Lower lobe of right lung (tissue), 2 donors: ENCODE results near the gene TSC22D2. TPM values are rescaled to one million over a fixed set of nuclear protein-coding genes. Genes with fewer than 3 reads are reported as not detected.

Experiments
- ATAC-seq, 2 donors: fragments of 200-7000 bp; cut with Tn5 transposase; one replicate each; pipeline ENCODE4 v1.9.1; 2020 to 2022; ENCODE audit warnings: mild to moderate bottlenecking in 2 of 2, moderate library complexity in 2 of 2
- DNase-seq: peaks from one replicate; pipeline ENCODE4 v3.0.0-alpha.2; 2020
- H3K27ac ChIP-seq: fragments of 200-600 bp; one replicate; pipeline ENCODE4 v1.8.0; 2022
- H3K27me3 ChIP-seq: fragments of 200-600 bp; one replicate; pipeline ENCODE4 v1.8.0; 2022; ENCODE audit warnings: low read depth
- H3K36me3 ChIP-seq: fragments of 200-600 bp; one replicate; pipeline ENCODE4 v1.8.0; 2022; ENCODE audit warnings: mild to moderate bottlenecking
- H3K4me1 ChIP-seq: fragments of 200-600 bp; one replicate; pipeline ENCODE4 v1.8.0; 2022
- H3K4me3 ChIP-seq: fragments of 200-600 bp; one replicate; pipeline ENCODE4 v1.8.0; 2022; ENCODE audit warnings: mild to moderate bottlenecking
- H3K9me3 ChIP-seq: fragments of 200-600 bp; one replicate; pipeline ENCODE4 v1.8.0; 2022
- intact Hi-C: fragments of 100-400 bp; cut with DNase I; formaldehyde crosslinking; loops from one replicate; pipeline ENCODE4 v1.11.0; 2022
- total RNA-seq: library from RNA; stranded (reverse); fragmentation: NEBNext Ultra II Directional; extraction: Animal tissue kit (Norgen Biotek cat#: 25700); gene quantifications from one replicate; pipeline ENCODE4 v1.2.1, GENCODE V29; 2021
- TF ChIP-seq, protein P1 (sequence below): fragments of 200-600 bp; IDR thresholded peaks from one replicate; pipeline ENCODE4 v1.8.0; 2022; ENCODE audit warnings: antibody characterized with exemption, mild to moderate bottlenecking
- donor health status: DM: no; HTN: yes; CAD: no; lungs with severe emphysema.

Gene TSC22D2
- total RNA-seq, 1 donor from 2014 or later, result 21.3 TPM

DNA sequence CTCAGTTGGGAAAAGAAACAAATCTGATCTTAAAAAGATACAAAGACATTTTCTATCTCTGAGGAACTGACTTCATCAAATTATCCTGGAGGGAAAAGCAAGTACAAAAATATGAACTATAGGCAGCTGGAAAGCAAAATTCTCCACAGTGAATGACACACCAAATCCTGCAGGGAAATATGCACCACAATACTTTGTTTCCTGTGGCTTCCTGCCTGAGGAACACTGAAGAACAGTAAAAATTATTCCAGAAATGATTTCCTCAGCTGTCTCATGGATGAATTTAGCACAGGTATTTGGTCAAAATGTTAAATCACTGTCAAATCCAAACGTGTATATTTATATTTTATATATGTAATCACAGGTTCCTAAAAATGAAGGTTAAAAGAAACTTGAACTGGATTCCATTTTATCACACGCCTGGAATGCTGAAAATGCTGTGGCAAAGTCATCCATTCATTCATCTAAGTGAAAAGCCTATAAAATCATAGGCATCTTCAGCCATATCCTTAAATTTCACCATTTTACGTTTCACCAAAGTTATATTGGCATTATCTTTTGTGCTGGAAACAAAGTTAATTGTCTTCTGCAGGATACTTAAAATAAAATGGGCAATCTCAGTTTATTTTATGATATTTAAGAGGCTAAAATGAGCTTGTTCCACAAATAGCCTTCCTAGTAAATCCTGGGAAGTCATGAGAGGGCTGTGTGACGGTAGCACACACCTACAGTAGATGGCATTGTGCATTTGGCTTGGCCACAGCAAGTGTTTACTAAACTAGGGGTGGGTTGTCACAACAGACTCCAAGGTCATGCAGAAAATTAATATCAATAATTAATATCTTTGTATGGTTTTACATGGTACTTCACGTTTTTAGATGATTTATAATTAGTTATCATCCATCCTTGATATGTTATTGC is 19.3 kb upstream of the TSC22D2 start:
- Histone ChIP-seq H3K4me3 (no peak overlapping the region), H3K9me3 (no peaks in the 10 kb centered on the region), H3K4me1 (no peaks in the 10 kb centered on the region), H3K27ac (no peak overlapping the region), H3K36me3 (no peaks in the 10 kb centered on the region), H3K27me3 (no peaks in the 10 kb centered on the region)
- ATAC-seq (no peak), DNase-seq (no peak)
- TF ChIP-seq, protein P1, sequence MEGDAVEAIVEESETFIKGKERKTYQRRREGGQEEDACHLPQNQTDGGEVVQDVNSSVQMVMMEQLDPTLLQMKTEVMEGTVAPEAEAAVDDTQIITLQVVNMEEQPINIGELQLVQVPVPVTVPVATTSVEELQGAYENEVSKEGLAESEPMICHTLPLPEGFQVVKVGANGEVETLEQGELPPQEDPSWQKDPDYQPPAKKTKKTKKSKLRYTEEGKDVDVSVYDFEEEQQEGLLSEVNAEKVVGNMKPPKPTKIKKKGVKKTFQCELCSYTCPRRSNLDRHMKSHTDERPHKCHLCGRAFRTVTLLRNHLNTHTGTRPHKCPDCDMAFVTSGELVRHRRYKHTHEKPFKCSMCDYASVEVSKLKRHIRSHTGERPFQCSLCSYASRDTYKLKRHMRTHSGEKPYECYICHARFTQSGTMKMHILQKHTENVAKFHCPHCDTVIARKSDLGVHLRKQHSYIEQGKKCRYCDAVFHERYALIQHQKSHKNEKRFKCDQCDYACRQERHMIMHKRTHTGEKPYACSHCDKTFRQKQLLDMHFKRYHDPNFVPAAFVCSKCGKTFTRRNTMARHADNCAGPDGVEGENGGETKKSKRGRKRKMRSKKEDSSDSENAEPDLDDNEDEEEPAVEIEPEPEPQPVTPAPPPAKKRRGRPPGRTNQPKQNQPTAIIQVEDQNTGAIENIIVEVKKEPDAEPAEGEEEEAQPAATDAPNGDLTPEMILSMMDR, result no peak
- intact Hi-C loops, result no loop called here

DNA sequence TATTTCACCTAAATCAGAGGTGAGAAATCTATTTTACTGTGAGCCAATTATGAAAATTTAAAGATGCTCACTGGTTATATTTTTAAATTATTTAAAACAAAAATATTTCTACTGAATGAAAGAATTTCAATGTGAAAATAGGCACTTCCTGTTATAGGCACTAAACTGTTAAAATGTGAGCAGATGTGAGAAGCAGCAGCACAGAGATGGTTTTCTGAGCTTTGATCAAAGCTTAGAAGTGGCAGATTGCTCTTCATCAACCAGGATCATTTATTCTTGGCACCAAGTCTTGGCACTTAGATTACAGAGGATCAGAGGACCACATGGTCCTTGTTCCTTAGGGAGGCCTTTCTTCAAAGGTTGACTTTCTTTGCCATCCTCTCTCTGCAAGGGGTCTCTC is 18.0 kb upstream of the TSC22D2 start:
- H3K4me1 ChIP-seq, result no peaks in the 10 kb centered on the region
- no peaks in the 10 kb centered on the region for H3K9me3 ChIP-seq
- no peaks in the 10 kb centered on the region for H3K27me3 ChIP-seq
- intact Hi-C loops, result no loop called here
- DNase-seq, result no peak
- H3K4me3 ChIP-seq, result no peak overlapping the region
- no peak for ATAC-seq
- H3K27ac ChIP-seq, result no peak overlapping the region
- H3K36me3 ChIP-seq, result no peaks in the 10 kb centered on the region
- TF ChIP-seq, protein P1, result no peak

GRCh38 chr3:150391161-150391560 is 16.9 kb upstream of the TSC22D2 start:
- no peak overlapping the region for H3K4me3 ChIP-seq
- H3K27me3 ChIP-seq, result no peaks in the 10 kb centered on the region
- no peaks in the 10 kb centered on the region for H3K4me1 ChIP-seq
- H3K9me3 ChIP-seq, result no peaks in the 10 kb centered on the region
- intact Hi-C loops, result no loop called here
- DNase-seq (no peak), ATAC-seq (no peak)
- H3K36me3 ChIP-seq, result no peaks in the 10 kb centered on the region
- TF ChIP-seq, protein P1, result no peak
- H3K27ac ChIP-seq, result no peak overlapping the region

- intact Hi-C loops, result no loop called here
- no peaks in the 10 kb centered on the region for H3K36me3 ChIP-seq
- H3K9me3 ChIP-seq, result no peaks in the 10 kb centered on the region
- DNase-seq, result no peak
- TF ChIP-seq, protein P1, result no peak
- no peak overlapping the region for H3K27ac ChIP-seq
- no peaks in the 10 kb centered on the region for H3K27me3 ChIP-seq
- no peak overlapping the region for H3K4me3 ChIP-seq
- ATAC-seq, result no peak
- H3K4me1 ChIP-seq, result no peaks in the 10 kb centered on the region
Measured at GRCh38 chr3:150393745-150394144, 14.4 kb upstream of the TSC22D2 start.

DNA sequence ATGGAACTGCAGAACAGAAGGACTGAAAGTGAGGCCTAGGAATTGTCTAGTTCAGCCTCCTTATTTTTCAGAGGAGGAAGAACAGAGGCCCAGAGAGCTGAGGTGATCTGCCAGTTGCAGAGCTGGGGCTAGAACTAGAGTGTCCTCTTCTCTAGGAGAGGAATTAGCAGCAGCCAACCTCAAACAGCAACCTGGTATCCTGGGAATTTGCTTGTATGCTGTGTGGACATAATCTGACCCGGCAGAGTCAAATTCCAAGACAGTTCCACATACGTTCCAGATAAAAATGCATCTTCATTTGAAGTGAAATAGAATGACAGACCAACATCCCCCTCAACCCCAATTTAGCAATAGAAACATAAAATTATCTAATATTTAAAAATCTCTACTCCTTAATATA is 13.5 kb upstream of the TSC22D2 start:
- no peaks in the 10 kb centered on the region for H3K36me3 ChIP-seq
- DNase-seq (no peak), ATAC-seq (no peak)
- H3K27ac ChIP-seq, result no peak overlapping the region
- TF ChIP-seq, protein P1, result no peak
- no peaks in the 10 kb centered on the region for H3K4me1 ChIP-seq
- intact Hi-C loops, result no loop called here
- no peaks in the 10 kb centered on the region for H3K27me3 ChIP-seq
- no peak overlapping the region for H3K4me3 ChIP-seq
- no peaks in the 10 kb centered on the region for H3K9me3 ChIP-seq
